HG02678 (cell line): ENCODE data around the gene SERP2.

Source experiments
- ATAC-seq: cut with Tn5 transposase; IDR thresholded peaks from one replicate; pipeline ENCODE4 v1.9.1; 2021; ENCODE audit warnings: mild to moderate bottlenecking, moderate library complexity; ENCODE audit not compliant: unreplicated experiment

The SERP2 gene

GRCh38 chr13:44433863-44434765 lies 60.5 kb downstream of the SERP2 start:
- no peak for ATAC-seq

- ATAC-seq, result no peak
Measured at GRCh38 chr13:44434766-44435141, 61.1 kb downstream of the SERP2 start.

- peak; percentile 66 for ATAC-seq
Measured at GRCh38 chr13:44435142-44435918, 61.7 kb downstream of the SERP2 start.

- no peak for ATAC-seq
Measured at GRCh38 chr13:44435919-44436510, 62.4 kb downstream of the SERP2 start.

- no peak for ATAC-seq
Measured at GRCh38 chr13:44436589-44437337, 63.1 kb downstream of the SERP2 start.

- no peak for ATAC-seq
Measured at GRCh38 chr13:44437356-44438233, 64.0 kb downstream of the SERP2 start.

GRCh38 chr13:44438234-44438579 lies 64.6 kb downstream of the SERP2 start:
- no peak for ATAC-seq

- no peak for ATAC-seq
Measured at GRCh38 chr13:44439452-44440024, 65.9 kb downstream of the SERP2 start.

GRCh38 chr13:44440046-44440608 lies 66.5 kb downstream of the SERP2 start:
- ATAC-seq, result no peak
